ENCODE measurements around the gene SPI1.

The SPI1 gene

GRCh38 chr11:47331454-47332302 is 46.7 kb downstream of the SPI1 start:
- Histone ChIP-seq H3K27ac (no peak overlapping the region), H3K27me3 (no peaks in the 10 kb centered on the region), H3K4me1 (ENCODE audit: control insufficient read depth in 1 of 2, insufficient read depth in 1 of 2, low read depth in 1 of 2, low read length in 1 of 2) (no peaks in the 10 kb centered on the region), H3K4me3 (ENCODE audit: low read depth in 1 of 2, low read length in 1 of 2) (no peak overlapping the region), H3K36me3 (peaks cover 95% of the 10 kb centered on the region), H3K9me3 (no peaks in the 10 kb centered on the region)
- TF ChIP-seq CTCF (IDR thresholded peaks at IDR 0.05) = no peak

GRCh38 chr11:47329987-47330931 is 48.1 kb downstream of the SPI1 start:
- Histone ChIP-seq H3K36me3 (peaks cover 98% of the 10 kb centered on the region), H3K27me3 (no peaks in the 10 kb centered on the region), H3K4me3 (ENCODE audit: low read depth in 1 of 2, low read length in 1 of 2) (no peak overlapping the region), H3K9me3 (no peaks in the 10 kb centered on the region), H3K4me1 (ENCODE audit: control insufficient read depth in 1 of 2, insufficient read depth in 1 of 2, low read depth in 1 of 2, low read length in 1 of 2) (no peaks in the 10 kb centered on the region), H3K27ac (no peak overlapping the region)
- TF ChIP-seq CTCF (IDR thresholded peaks at IDR 0.05) = no peak

GRCh38 chr11:47329431-47329986 is 48.8 kb downstream of the SPI1 start:
- H3K9me3 ChIP-seq = no peaks in the 10 kb centered on the region
- no peak overlapping the region for H3K4me3 ChIP-seq (ENCODE audit: low read depth in 1 of 2, low read length in 1 of 2)
- TF ChIP-seq CTCF (IDR thresholded peaks at IDR 0.05) = no peak
- H3K4me1 ChIP-seq (ENCODE audit: control insufficient read depth in 1 of 2, insufficient read depth in 1 of 2, low read depth in 1 of 2, low read length in 1 of 2) = no peaks in the 10 kb centered on the region
- no peaks in the 10 kb centered on the region for H3K27me3 ChIP-seq
- peaks cover 92% of the 10 kb centered on the region for H3K36me3 ChIP-seq
- no peak overlapping the region for H3K27ac ChIP-seq

GRCh38 chr11:47328449-47329390 is 49.6 kb downstream of the SPI1 start:
- Histone ChIP-seq H3K4me1 (ENCODE audit: control insufficient read depth in 1 of 2, insufficient read depth in 1 of 2, low read depth in 1 of 2, low read length in 1 of 2) (no peaks in the 10 kb centered on the region), H3K4me3 (ENCODE audit: low read depth in 1 of 2, low read length in 1 of 2) (no peak overlapping the region)

More at GRCh38 chr11:47328449-47329390, 49.6 kb downstream of the SPI1 start:
- H3K36me3 ChIP-seq = peaks cover 84% of the 10 kb centered on the region
- H3K27me3 ChIP-seq = no peaks in the 10 kb centered on the region
- no peaks in the 10 kb centered on the region for H3K9me3 ChIP-seq
- H3K27ac ChIP-seq = no peak overlapping the region
- no peak for TF ChIP-seq CTCF (IDR thresholded peaks at IDR 0.05)
